HAP-1 (cell line): ENCODE measurements around the gene LOXHD1.

Experiments
- DNase-seq, 2 experiments: peaks; one replicate each; pipeline ENCODE4 v3.0.0-alpha.2; 2016 to 2020; ENCODE audit warnings: low spot score in 2 of 2
- H3K27me3 ChIP-seq: fragments of 250-450 bp; sonication (Bioruptor Pico); 2 replicates; pipeline ENCODE4 v1.5.1; 2020; ENCODE audit warnings: low read depth, mild to moderate bottlenecking, moderate library complexity
- H3K36me3 ChIP-seq: fragments of 250-450 bp; sonication (Bioruptor Pico); replicated peaks from 2 replicates; pipeline ENCODE4 v1.5.1; 2020; ENCODE audit warnings: mild to moderate bottlenecking
- H3K4me1 ChIP-seq: fragments of 250-450 bp; sonication (Bioruptor Pico); 2 replicates; pipeline ENCODE4 v1.5.1; 2020; ENCODE audit warnings: mild to moderate bottlenecking
- H3K4me3 ChIP-seq: fragments of 250-450 bp; sonication (Bioruptor Pico); 2 replicates; pipeline ENCODE4 v1.5.1; 2020; ENCODE audit warnings: mild to moderate bottlenecking, moderate library complexity
- H3K9me3 ChIP-seq: fragments of 250-450 bp; sonication (Bioruptor Pico); 2 replicates; pipeline ENCODE4 v1.5.1; 2020; ENCODE audit warnings: mild to moderate bottlenecking, moderate library complexity
- in situ Hi-C: fragments of 300-500 bp; cut with MboI; formaldehyde crosslinking; loops from 3 replicates; pipeline ENCODE4 v1.14.3; 2020; ENCODE audit warnings: low sequenced_read_pairs, inconsistent platforms, mixed read lengths

LOXHD1 gene

DNA sequence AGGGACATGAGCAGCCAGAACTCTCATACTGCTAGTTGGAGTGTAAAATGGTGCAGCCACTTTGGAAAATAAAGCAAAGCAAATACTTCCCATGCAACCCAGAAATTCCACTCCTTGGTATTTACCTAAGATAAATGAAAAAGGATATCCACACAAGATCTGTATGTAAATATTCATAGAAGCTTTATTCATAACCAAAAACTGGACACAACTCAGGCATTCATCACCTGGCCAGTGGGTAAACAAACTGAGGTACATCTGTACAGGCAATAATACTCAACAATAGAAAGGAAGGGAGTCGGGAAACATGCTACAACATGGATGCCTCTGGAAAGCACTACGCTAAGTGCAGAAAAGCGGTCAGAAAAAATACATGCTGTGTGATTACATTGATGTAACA lies 2.5 kb upstream of the LOXHD1 start:
- no peak overlapping the region for H3K4me3 ChIP-seq
- H3K36me3 ChIP-seq = no peaks in the 10 kb centered on the region
- H3K9me3 ChIP-seq = no peaks in the 10 kb centered on the region
- no peaks in the 10 kb centered on the region for H3K27me3 ChIP-seq
- DNase-seq = no peak
- H3K4me1 ChIP-seq = no peaks in the 10 kb centered on the region
- in situ Hi-C loops = loop anchor here (5.0 kb wide), 2 partner anchors 382 to 512 kb away; no protein-coding TSS in a partner anchor

DNA sequence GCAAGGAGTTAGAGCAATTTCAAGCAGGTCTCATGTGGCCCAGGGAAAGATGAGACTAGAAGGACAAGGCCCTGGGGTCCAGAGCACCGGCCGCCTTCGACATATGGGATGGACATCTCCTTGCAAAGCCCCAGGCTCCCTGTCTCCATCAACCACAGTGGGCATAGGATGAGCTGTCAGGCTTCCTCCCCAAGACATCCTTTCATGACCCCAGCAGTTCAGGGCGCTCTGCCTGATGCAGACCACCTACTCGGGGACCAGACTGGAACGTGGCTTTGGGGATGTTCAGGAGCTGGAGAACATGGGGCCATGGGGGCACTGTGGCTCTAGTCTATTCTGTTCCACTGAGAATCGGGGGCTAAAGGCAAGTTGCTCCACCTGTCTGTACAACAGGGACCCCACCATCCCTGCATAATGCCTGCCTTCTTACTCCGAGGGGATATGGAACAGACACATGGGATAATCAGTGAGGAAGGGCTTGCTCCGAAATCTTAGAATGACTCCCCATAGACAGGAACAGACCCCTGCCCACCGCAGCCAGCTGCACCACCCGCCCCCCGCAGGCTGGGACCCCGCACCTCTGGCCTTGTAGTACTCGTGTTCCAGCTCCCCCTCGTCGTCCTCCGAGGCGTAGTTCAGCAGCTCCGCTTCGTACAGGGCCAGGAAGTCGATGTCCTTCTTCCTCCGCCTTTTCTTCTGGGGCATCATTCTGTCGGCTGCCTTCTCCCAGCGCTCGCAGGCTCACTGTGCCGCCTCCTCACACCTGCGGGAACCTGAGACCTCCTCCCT lies 500 bp downstream of the LOXHD1 start:
- no peaks in the 10 kb centered on the region for H3K4me1 ChIP-seq
- H3K9me3 ChIP-seq = no peaks in the 10 kb centered on the region
- peaks cover 4% of the 10 kb centered on the region for H3K27me3 ChIP-seq
- in situ Hi-C loops = loop anchor here (5.0 kb wide), 2 partner anchors 379 to 509 kb away; no protein-coding TSS in a partner anchor
- DNase-seq = no peak
- H3K4me3 ChIP-seq = no peak overlapping the region
- no peaks in the 10 kb centered on the region for H3K36me3 ChIP-seq

DNA sequence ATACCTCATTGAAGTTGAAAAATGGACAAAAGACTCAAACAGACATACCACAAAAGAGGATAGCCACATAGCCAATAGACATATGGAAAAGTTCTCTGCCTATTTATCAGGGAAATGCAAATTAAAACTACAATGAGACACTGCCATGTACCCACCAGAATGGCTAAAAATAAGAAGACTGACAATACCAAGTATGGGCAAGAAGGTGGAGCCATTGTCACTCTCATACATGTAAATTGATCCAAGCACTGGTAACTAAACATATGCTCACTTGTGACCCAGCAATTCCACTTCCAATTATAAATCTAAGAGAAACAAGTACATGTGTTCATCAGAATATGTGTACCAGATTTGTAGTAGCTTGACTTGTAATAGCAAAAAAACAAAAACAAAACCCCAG lies 4.6 kb downstream of the LOXHD1 start:
- Histone ChIP-seq H3K9me3 (no peaks in the 10 kb centered on the region), H3K4me3 (no peak overlapping the region), H3K4me1 (no peaks in the 10 kb centered on the region), H3K27me3 (peaks cover 8% of the 10 kb centered on the region), H3K36me3 (no peaks in the 10 kb centered on the region)
- no peak for DNase-seq
- in situ Hi-C loops = no loop called here

DNA sequence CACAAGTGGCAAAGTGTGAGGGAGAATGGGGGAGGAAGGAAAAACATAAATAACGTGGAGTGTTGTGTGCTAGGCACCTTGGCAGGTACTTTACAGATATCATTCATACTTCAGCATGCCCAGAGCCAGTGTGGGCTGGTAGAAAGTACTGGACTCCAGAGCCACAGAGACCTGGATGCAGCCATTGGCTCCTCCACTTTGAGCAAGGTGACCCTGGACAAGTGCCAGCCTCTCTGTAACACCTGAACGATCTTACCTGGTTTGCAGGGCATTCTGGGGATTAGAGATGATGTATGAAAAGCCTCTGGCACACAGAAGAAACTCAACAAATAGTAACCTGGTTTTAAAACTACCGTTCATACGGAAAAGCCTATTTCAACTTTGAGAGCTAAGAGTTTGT lies 6.3 kb downstream of the LOXHD1 start:
- no peaks in the 10 kb centered on the region for H3K9me3 ChIP-seq
- no peak overlapping the region for H3K4me3 ChIP-seq
- in situ Hi-C loops = no loop called here
- H3K4me1 ChIP-seq = no peaks in the 10 kb centered on the region
- no peak for DNase-seq
- no peaks in the 10 kb centered on the region for H3K36me3 ChIP-seq
- H3K27me3 ChIP-seq = peaks cover 8% of the 10 kb centered on the region

DNA sequence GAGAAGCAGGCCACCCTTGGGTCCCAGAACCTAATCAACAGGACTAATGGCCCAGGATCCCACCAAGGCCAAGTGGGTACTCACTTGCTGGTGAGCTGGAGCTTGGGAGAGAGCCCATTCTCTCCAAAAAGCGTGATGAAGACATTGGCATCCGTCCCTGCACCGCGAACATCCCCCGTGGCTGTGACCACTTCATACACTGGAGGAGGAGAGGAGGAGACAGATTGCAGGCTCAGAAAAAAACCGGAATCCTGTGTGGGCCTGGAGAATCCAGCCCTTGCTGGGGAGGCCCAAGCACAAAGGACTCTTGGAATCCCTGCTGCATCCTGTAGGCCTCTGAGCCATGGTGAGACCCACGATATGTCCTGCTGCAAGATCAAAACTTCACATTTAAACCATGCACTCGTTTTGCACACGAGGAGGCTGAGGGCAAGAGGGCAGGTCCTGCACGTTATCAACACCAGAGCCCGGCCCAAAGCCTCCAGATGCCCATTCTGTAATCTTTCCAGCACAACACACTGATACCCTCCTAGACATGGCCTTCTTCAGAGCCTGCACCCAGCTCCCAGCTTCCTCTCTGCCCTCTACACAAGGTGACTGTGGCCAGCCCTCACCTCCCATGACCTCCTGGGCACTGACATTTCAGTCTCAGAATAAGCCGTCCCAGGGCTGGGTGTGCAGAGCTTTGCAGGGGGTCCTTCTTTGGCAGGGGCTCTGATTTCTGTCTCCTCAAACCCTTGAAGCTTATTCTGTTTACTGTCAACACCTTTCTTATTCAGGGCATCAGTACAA lies 7.8 kb downstream of the LOXHD1 start:
- peaks cover 8% of the 10 kb centered on the region for H3K27me3 ChIP-seq
- no peaks in the 10 kb centered on the region for H3K4me1 ChIP-seq
- no peak for DNase-seq
- H3K4me3 ChIP-seq = no peak overlapping the region
- in situ Hi-C loops = no loop called here
- no peaks in the 10 kb centered on the region for H3K9me3 ChIP-seq
- no peaks in the 10 kb centered on the region for H3K36me3 ChIP-seq

DNA sequence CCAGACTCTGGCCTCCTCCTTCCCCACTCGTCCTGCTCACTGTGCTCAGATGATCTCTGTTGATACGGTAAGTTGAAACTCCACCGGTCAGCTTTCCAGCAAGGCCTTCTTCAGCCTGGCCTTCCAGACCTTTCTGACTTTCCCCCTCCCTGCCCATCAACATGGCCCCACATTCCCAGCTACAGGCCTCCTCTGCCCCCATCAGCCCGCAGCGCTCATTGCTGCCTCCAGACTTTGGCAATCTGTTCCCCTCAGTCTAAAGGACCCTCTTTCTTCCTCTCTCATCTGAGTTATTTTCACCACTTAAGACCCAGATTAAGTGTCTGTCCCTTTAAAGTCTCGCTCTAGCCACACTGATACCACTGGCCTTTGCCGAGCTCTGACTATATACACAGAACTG lies 10.6 kb downstream of the LOXHD1 start:
- in situ Hi-C loops = no loop called here
- H3K36me3 ChIP-seq = no peaks in the 10 kb centered on the region

DNA sequence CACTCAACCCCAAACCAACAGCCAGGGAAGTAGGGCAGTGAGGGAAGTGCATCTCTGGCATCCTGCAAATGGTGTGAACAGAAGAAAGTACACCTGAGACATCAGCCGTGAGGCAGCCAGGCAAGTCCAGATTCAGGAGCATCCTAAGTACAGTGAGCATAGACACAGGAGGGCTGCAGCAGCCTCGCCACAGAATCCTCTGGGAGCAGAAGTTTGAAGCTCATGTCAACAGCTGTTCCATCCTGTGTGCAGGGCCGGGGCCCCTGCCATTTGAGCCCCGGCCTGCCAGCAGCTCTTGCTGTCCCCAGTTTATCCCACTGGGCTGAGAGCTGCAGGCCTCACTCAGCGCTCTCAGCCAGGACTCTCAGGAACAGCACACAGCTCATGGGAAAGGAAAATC lies 14.5 kb downstream of the LOXHD1 start:
- Histone ChIP-seq H3K27me3 (peaks cover 3% of the 10 kb centered on the region; the same call in 1 of the 2 replicates), H3K9me3 (no peaks in the 10 kb centered on the region), H3K4me1 (no peaks in the 10 kb centered on the region; the same call in 1 of the 2 replicates), H3K36me3 (no peaks in the 10 kb centered on the region), H3K4me3 (no peak overlapping the region)
- in situ Hi-C loops = no loop called here
- DNase-seq = no peak

More for the DNA sequence above, 10.6 kb downstream of the LOXHD1 start:
- Histone ChIP-seq H3K4me1 (no peaks in the 10 kb centered on the region; the same call in 1 of the 2 replicates), H3K9me3 (no peaks in the 10 kb centered on the region), H3K27me3 (peaks cover 4% of the 10 kb centered on the region; the same call in 1 of the 2 replicates), H3K4me3 (no peak overlapping the region)
- no peak for DNase-seq

DNA sequence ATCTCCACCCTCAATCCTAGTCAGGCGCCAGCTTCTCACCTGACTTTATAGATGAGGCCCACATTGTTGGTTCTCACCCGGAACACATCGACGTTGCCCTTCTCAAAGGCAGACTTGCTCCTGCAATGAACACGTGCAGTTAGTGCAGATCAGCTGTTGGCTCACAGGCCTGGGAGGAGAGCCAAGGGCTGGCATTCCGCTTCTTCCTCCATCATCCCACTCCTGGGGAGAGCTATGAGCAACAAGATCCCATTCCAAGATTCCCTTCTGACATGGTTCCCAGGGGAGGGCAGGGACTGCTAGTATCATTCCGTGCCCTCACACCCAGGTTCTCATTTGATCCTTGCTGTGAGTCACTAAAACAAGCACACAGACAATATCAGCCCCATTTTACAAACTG lies 15.1 kb downstream of the LOXHD1 start:
- no peak for DNase-seq
- no peaks in the 10 kb centered on the region for H3K9me3 ChIP-seq
- H3K4me3 ChIP-seq = no peak overlapping the region
- no peaks in the 10 kb centered on the region; the same call in 1 of the 2 replicates for H3K4me1 ChIP-seq
- H3K36me3 ChIP-seq = no peaks in the 10 kb centered on the region
- in situ Hi-C loops = no loop called here
- peaks cover 3% of the 10 kb centered on the region; the same call in 1 of the 2 replicates for H3K27me3 ChIP-seq

DNA sequence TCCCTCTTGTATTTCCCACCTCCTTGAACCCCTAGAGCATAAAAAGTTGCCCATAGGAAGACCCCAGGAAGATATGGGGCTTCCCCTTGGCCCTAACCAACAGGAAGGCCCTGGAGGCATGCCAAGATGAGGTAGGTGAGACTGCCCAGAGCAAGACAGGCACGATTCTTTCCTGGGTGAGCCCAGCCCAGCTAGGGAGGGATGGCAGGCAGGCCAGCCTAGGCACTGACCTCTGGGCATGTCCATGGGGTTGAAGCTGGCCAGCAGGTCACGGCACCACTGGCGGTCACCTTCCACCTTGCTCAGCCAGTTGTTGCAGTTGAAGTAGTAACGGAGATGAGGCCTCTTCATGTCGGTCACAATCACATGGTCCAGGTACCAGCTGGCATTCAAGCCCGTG lies 17.6 kb downstream of the LOXHD1 start:
- H3K27me3 ChIP-seq = peaks cover 3% of the 10 kb centered on the region; the same call in 1 of the 2 replicates
- in situ Hi-C loops = no loop called here
- H3K4me1 ChIP-seq = no peaks in the 10 kb centered on the region; the same call in 1 of the 2 replicates
- no peak overlapping the region for H3K4me3 ChIP-seq
- no peaks in the 10 kb centered on the region for H3K36me3 ChIP-seq
- H3K9me3 ChIP-seq = no peaks in the 10 kb centered on the region
- DNase-seq = no peak

DNA sequence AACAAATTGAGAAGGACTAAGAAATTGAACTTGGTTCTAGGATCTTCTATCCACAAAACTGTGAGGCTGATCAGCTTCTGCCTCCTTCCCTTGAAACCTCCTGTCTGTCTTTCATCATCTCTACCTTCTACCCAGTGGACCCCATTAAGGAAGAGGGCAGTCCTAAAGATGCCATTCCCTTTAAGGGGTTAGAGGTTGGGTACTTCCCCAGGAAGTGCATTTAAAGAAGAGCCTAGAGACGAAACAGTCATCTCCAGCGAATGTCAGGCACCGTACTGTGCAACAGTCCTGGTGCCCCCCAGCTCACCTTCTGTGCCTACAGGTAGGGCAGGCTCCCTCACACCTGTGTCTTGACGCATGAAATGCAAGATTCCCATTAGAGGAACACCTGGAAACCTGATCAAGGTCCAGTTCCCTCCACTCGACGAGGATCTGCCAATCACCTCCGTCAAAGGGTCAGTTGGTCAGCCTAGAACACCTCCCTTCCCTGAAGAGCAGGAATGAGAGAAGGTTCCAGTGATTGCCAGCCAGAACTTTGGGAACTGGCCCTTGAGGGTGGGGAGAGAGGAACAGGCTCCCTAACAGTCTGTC lies 20.9 kb downstream of the LOXHD1 start:
- no peaks in the 10 kb centered on the region for H3K4me1 ChIP-seq
- no peaks in the 10 kb centered on the region for H3K36me3 ChIP-seq
- in situ Hi-C loops = no loop called here
- no peak overlapping the region for H3K4me3 ChIP-seq
- no peak for DNase-seq
- H3K27me3 ChIP-seq = peaks cover 3% of the 10 kb centered on the region; the same call in 1 of the 2 replicates
- H3K9me3 ChIP-seq = no peaks in the 10 kb centered on the region

DNA sequence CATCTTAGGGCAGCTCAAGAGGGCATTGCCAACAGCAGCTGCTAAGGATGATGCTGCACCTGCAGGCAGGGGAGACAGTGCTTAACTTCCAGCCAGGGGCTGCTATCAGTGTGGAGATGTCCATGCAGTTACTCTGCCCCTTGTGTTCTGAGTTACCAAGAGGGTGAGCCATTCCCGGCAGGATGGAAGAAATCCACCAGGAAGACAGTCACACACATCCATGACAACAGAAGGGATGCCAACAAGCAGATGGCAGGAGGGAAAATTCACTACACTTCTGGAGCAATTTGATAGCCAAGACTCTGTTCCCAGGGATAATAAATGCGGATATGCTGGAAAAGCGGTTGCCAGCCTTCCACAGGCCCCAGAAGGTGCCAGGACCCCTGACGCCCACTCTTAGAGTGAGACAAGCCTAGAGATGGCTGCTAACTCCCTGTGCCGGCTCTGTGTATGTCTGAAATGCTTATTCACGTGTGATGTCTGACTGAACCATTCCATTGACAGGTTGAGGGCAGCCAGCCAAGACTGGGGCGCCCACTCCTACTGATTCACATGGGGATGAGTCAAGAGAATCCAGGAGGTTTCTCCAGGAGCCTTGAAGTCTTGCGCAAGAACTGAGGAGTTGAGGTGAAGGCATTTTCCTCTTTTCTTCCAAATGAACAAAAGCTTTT lies 24.5 kb downstream of the LOXHD1 start:
- in situ Hi-C loops = no loop called here
- no peaks in the 10 kb centered on the region for H3K36me3 ChIP-seq
- no peaks in the 10 kb centered on the region for H3K4me1 ChIP-seq
- no peaks in the 10 kb centered on the region for H3K27me3 ChIP-seq
- no peak for DNase-seq
- H3K9me3 ChIP-seq = no peaks in the 10 kb centered on the region
- H3K4me3 ChIP-seq = no peak overlapping the region

DNA sequence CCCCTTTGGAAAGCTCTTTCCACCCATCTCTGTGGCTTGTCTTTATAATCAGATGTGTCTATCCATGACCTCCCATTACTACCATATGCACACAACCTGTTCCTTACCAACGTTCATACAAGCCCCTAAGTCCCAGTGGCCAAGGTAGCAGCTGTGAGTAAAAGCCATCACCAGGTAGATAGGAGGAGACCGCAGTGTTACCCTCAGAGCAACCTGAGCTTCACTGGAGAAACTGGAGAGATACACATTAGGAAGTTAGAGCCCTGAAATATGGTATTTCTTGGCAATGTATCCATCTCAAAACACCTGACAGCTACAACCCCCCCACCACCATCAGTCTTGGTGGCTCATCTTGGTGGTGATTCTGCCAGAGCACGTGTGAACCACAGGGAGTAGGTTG lies 26.0 kb downstream of the LOXHD1 start:
- Histone ChIP-seq H3K9me3 (no peaks in the 10 kb centered on the region), H3K27me3 (no peaks in the 10 kb centered on the region), H3K4me1 (no peaks in the 10 kb centered on the region), H3K4me3 (no peak overlapping the region), H3K36me3 (no peaks in the 10 kb centered on the region)
- DNase-seq = no peak
- in situ Hi-C loops = no loop called here

DNA sequence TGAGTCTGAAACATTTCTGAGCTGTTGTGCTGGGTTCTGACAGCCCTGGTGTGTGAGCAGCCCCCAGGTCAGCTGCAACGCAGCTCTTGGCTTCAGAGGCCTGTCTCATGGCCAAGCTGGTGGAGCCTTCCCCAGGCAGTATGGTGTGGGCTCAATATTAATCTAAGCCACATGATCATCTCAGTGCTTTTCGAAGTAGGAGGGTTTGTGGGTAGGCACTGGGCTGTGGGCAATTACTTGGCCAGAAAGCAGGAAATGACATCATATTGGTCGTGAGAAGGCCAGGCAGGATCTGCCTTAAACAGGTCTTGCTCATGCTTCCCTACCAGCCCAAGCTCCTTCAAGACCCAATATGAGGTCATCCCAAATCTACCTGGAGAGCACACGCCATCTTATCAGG lies 26.9 kb downstream of the LOXHD1 start:
- Histone ChIP-seq H3K27me3 (no peaks in the 10 kb centered on the region), H3K36me3 (no peaks in the 10 kb centered on the region), H3K4me1 (no peaks in the 10 kb centered on the region), H3K9me3 (no peaks in the 10 kb centered on the region), H3K4me3 (no peak overlapping the region)
- in situ Hi-C loops = no loop called here
- DNase-seq = no peak
